ENCODE measurements around the gene MRPL19. TPM values are rescaled to one million over a fixed set of nuclear protein-coding genes. Genes with fewer than 3 reads are reported as not detected.

The MRPL19 gene
- total and polyA plus RNA-seq, 2 of the 13 experiments (the other 11 are each of a cell fraction or from before 2014, with no cell fraction given), result 43.2 to 163 TPM

- TF ChIP-seq ZBTB42 (CRISPR knock-in tag; IDR thresholded peaks at IDR 0.05) (no peak), CERS6 (CRISPR knock-in tag; IDR thresholded peaks at IDR 0.05) (no peak)
These were observed 13.8 kb upstream of the MRPL19 start (continued) for GRCh38 chr2:75632813-75633212.

- Histone ChIP-seq H3K27ac (ENCODE audit: extremely low read length, insufficient read depth, low read length) (no peak overlapping the region), H3K4me1 (ENCODE audit: insufficient read depth, low read length) (no peaks in the 10 kb centered on the region), H2AFZ (ENCODE audit: low read length) (no peak overlapping the region), H3K4me2 (ENCODE audit: low read depth, low read length) (no peak overlapping the region), H3K4me3 (replicated peaks in 1 of 3; ENCODE audit: insufficient read depth in 1 of 3, low read depth in 2 of 3, low read length in 3 of 3) (no peak overlapping the region), H3K9ac (ENCODE audit: insufficient read depth, low read depth, low read length) (no peak overlapping the region), H3K9me3 (ENCODE audit: low read length) (no peaks in the 10 kb centered on the region), H3K79me2 (ENCODE audit: insufficient read depth, low read length) (no peaks in the 10 kb centered on the region), H4K20me1 (ENCODE audit: insufficient read depth, low read length) (no peaks in the 10 kb centered on the region), H3K36me3 (replicated peaks in 1 of 2; ENCODE audit: control insufficient read depth in 1 of 2, insufficient read depth in 2 of 2, low read length in 2 of 2) (no peaks in the 10 kb centered on the region), H3K27me3 (ENCODE audit: control insufficient read depth in 1 of 2, insufficient read depth in 2 of 2, low read length in 2 of 2) (peaks cover 0 to 26% of the 10 kb centered on the region in 2 experiments; a peak in 2 of 5 replicates)
- CTCF ChIA-PET (ENCODE audit: low intra/inter-chr PET ratio, low total read pairs), result no interaction called here
- WGBS (ENCODE audit: low lambda C conversion rate), result 43% methylated on average over 3 of the region's 3 CpGs
- in situ Hi-C loops (cut with HindIII; ENCODE audit: extremely low pct_ligation_motif_present, low pct_unique_long_range_greater_than_20kb) (no loop called here), intact Hi-C loops (cut with micrococcal nuclease; ENCODE audit: unreplicated experiment) (no loop called here)
- DNase-seq (ENCODE audit: low spot score) (no peak), FAIRE-seq (no peak), ATAC-seq (no peak)
- BruUV-seq (replicated peaks), result no TSS peak
- POLR2A ChIA-PET, result no interaction called here
- TF ChIP-seq ADNP (CRISPR knock-in tag; IDR thresholded peaks at IDR 0.05), result no peak
- no peak for TF ChIP-seq MYC (CRISPR knock-in tag; IDR thresholded peaks at IDR 0.05; ENCODE audit: borderline replicate concordance)
- TF ChIP-seq, protein P1, sequence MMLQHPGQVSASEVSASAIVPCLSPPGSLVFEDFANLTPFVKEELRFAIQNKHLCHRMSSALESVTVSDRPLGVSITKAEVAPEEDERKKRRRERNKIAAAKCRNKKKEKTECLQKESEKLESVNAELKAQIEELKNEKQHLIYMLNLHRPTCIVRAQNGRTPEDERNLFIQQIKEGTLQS (CRISPR knock-in tag; IDR thresholded peaks at IDR 0.05), result no peak
- no peak for TF ChIP-seq GFI1 (CRISPR knock-in tag; IDR thresholded peaks at IDR 0.05; ENCODE audit: borderline replicate concordance)
- TF ChIP-seq NFKB2 (CRISPR knock-in tag; IDR thresholded peaks at IDR 0.05; ENCODE audit: borderline replicate concordance), result no peak
- no peak for TF ChIP-seq MIER3 (CRISPR knock-in tag; IDR thresholded peaks at IDR 0.05; ENCODE audit: borderline replicate concordance)
- TF ChIP-seq, protein P2, sequence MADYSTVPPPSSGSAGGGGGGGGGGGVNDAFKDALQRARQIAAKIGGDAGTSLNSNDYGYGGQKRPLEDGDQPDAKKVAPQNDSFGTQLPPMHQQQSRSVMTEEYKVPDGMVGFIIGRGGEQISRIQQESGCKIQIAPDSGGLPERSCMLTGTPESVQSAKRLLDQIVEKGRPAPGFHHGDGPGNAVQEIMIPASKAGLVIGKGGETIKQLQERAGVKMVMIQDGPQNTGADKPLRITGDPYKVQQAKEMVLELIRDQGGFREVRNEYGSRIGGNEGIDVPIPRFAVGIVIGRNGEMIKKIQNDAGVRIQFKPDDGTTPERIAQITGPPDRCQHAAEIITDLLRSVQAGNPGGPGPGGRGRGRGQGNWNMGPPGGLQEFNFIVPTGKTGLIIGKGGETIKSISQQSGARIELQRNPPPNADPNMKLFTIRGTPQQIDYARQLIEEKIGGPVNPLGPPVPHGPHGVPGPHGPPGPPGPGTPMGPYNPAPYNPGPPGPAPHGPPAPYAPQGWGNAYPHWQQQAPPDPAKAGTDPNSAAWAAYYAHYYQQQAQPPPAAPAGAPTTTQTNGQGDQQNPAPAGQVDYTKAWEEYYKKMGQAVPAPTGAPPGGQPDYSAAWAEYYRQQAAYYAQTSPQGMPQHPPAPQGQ (CRISPR knock-in tag; IDR thresholded peaks at IDR 0.05; ENCODE audit: borderline replicate concordance), result no peak
- TF ChIP-seq, protein P3, sequence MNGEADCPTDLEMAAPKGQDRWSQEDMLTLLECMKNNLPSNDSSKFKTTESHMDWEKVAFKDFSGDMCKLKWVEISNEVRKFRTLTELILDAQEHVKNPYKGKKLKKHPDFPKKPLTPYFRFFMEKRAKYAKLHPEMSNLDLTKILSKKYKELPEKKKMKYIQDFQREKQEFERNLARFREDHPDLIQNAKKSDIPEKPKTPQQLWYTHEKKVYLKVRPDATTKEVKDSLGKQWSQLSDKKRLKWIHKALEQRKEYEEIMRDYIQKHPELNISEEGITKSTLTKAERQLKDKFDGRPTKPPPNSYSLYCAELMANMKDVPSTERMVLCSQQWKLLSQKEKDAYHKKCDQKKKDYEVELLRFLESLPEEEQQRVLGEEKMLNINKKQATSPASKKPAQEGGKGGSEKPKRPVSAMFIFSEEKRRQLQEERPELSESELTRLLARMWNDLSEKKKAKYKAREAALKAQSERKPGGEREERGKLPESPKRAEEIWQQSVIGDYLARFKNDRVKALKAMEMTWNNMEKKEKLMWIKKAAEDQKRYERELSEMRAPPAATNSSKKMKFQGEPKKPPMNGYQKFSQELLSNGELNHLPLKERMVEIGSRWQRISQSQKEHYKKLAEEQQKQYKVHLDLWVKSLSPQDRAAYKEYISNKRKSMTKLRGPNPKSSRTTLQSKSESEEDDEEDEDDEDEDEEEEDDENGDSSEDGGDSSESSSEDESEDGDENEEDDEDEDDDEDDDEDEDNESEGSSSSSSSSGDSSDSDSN (CRISPR knock-in tag; IDR thresholded peaks at IDR 0.05), result no peak
- no peak for TF ChIP-seq KAT2B (IDR thresholded peaks at IDR 0.05; ENCODE audit: borderline replicate concordance, low read depth, low read length)
- TF ChIP-seq, protein P4, sequence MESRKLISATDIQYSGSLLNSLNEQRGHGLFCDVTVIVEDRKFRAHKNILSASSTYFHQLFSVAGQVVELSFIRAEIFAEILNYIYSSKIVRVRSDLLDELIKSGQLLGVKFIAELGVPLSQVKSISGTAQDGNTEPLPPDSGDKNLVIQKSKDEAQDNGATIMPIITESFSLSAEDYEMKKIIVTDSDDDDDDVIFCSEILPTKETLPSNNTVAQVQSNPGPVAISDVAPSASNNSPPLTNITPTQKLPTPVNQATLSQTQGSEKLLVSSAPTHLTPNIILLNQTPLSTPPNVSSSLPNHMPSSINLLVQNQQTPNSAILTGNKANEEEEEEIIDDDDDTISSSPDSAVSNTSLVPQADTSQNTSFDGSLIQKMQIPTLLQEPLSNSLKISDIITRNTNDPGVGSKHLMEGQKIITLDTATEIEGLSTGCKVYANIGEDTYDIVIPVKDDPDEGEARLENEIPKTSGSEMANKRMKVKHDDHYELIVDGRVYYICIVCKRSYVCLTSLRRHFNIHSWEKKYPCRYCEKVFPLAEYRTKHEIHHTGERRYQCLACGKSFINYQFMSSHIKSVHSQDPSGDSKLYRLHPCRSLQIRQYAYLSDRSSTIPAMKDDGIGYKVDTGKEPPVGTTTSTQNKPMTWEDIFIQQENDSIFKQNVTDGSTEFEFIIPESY (CRISPR knock-in tag; IDR thresholded peaks at IDR 0.05), result no peak
- TF ChIP-seq ZNF207 (IDR thresholded peaks at IDR 0.05; ENCODE audit: borderline replicate concordance), result no peak
- no peak for TF ChIP-seq ZNF20 (CRISPR knock-in tag; IDR thresholded peaks at IDR 0.05)
These were observed 13.0 kb upstream of the MRPL19 start for GRCh38 chr2:75633620-75634019.

All from HepG2 (cell line).